ENCODE results near the gene CDC6. TPM values are rescaled to one million over a fixed set of nuclear protein-coding genes. Genes with fewer than 3 reads are reported as not detected.
A peak's percentile ranks its signal among the peaks of the same experiment; 100 is the strongest.

Gene CDC6
- total RNA-seq, 6 experiments from 2014 or later = 16.9 to 36.0 (median 31.5) TPM

DNA sequence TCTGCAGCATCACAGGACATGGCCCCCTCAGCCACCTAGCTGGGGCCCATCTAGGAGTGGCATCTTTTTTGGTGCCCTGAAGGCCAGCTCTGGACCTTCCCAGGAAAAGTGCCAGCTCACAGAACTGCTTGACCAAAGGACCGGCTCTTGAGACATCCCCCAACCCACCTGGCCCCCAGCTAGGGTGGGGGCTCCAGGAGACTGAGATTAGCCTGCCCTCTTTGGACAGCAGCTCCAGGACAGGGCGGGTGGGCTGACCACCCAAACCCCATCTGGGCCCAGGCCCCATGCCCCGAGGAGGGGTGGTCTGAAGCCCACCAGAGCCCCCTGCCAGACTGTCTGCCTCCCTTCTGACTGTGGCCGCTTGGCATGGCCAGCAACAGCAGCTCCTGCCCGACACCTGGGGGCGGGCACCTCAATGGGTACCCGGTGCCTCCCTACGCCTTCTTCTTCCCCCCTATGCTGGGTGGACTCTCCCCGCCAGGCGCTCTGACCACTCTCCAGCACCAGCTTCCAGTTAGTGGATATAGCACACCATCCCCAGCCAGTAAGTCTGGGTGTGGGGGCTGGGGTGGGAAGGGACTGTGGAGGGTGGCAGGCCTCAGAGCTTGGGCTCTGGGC lies 43.3 kb downstream of the CDC6 start:
- peak overlapping the region; percentile 54 for H3K27ac Mint-ChIP-seq
- DNase-seq = no peak
- TF ChIP-seq CTCF (IDR thresholded peaks at IDR 0.05) = no peak
- peaks cover 76% of the 10 kb centered on the region for H3K4me1 Mint-ChIP-seq (ENCODE audit: low read depth)
- no peaks in the 10 kb centered on the region for H3K9me3 Mint-ChIP-seq
- H3K27me3 Mint-ChIP-seq (ENCODE audit: insufficient read depth) = peaks cover 1% of the 10 kb centered on the region
- no peak overlapping the region for H3K4me3 Mint-ChIP-seq
- H3K36me3 Mint-ChIP-seq (ENCODE audit: low read depth) = peaks cover 6% of the 10 kb centered on the region; the same call in 1 of the 2 replicates

DNA sequence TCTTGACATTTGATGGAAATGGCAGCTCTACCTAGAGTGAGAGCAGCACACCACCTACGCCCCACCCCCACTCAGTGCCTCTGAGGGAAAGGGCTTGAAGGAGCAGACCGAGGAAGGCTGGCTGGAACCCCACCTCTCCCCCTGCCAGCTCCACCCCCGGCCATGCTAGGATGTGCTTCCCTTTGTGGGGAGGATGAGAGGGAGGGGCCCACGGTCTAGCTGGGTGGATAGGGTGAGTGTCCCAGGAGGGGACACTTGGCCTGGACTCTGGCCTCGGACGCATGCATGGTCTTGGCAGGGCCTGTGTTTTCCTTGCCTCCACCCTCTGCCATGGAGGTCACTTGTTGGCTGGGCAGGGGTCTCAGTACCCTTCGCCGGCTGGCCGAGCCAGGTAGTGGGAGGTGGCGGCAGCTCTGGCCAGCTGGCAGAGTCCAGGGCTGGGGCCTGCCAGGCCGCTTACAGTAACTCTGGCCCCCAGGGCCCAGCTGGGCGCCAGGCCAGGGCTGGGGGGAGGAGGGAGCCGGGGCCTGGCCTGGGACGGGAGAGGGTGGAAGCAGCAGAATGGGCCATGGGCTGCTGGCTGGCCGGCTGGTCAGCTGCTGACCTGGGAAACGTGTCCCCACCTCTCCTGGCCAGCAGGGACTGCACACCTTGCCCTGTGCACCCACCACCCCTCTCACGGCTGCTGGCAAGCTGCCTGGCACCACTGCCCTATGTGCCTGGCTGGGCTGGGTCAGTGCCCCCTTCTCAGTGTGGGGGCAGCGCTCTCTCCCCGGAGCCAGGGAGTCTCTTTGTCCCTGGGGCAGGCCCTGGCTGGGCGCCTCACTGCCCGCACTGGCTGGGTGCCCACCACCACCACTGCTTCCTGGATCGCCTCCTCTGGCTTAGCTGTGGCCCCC lies 44.3 kb downstream of the CDC6 start:
- Mint-ChIP-seq H3K9me3 (no peaks in the 10 kb centered on the region), H3K4me3 (peak overlapping the region; percentile 28; the same call in 1 of the 2 replicates), H3K27me3 (ENCODE audit: insufficient read depth) (peaks cover 1% of the 10 kb centered on the region), H3K36me3 (ENCODE audit: low read depth) (peaks cover 6% of the 10 kb centered on the region; the same call in 1 of the 2 replicates), H3K27ac (peak overlapping the region; percentile 73), H3K4me1 (ENCODE audit: low read depth) (peaks cover 68% of the 10 kb centered on the region)
- TF ChIP-seq CTCF (IDR thresholded peaks at IDR 0.05) = no peak
- no peak for DNase-seq

- peak overlapping the region; percentile 88 for H3K27ac Mint-ChIP-seq
- peaks cover 62% of the 10 kb centered on the region for H3K4me1 Mint-ChIP-seq (ENCODE audit: low read depth)
- no peak overlapping the region for H3K4me3 Mint-ChIP-seq
- H3K36me3 Mint-ChIP-seq (ENCODE audit: low read depth) = peaks cover 6% of the 10 kb centered on the region; the same call in 1 of the 2 replicates
- H3K27me3 Mint-ChIP-seq (ENCODE audit: insufficient read depth) = peaks cover under 1% of the 10 kb centered on the region
- no peaks in the 10 kb centered on the region for H3K9me3 Mint-ChIP-seq
- no peak for TF ChIP-seq CTCF (IDR thresholded peaks at IDR 0.05)
- no peak for DNase-seq
Measured at GRCh38 chr17:40333781-40334448, 46.2 kb downstream of the CDC6 start.

DNA sequence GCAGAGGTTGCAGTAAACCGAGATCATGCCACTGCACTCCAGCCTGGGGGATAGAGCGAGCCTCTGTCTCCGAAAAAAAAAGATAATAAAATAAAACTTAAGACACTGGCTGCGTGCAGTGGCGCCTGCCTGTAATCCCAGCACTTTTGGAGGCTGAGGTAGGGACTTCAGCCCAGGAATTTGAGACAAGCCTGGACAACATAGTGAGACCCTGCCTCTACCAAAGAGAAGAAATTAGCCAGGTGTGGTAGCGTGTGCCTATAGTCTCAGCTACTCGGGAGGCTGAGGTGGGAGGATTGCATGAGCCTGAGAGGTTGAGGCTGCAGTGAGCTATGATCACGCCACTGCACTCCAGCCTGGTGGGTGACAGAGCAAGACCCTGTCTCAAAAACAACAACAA lies 47.9 kb downstream of the CDC6 start:
- H3K27me3 Mint-ChIP-seq (ENCODE audit: insufficient read depth) = peaks cover 1% of the 10 kb centered on the region
- no peak for TF ChIP-seq CTCF (IDR thresholded peaks at IDR 0.05)
- no peaks in the 10 kb centered on the region for H3K9me3 Mint-ChIP-seq
- peaks cover 65% of the 10 kb centered on the region for H3K4me1 Mint-ChIP-seq (ENCODE audit: low read depth)
- H3K27ac Mint-ChIP-seq = peak overlapping the region; percentile 88
- no peak overlapping the region for H3K4me3 Mint-ChIP-seq
- peaks cover 6% of the 10 kb centered on the region; the same call in 1 of the 2 replicates for H3K36me3 Mint-ChIP-seq (ENCODE audit: low read depth)
- DNase-seq = no peak

DNA sequence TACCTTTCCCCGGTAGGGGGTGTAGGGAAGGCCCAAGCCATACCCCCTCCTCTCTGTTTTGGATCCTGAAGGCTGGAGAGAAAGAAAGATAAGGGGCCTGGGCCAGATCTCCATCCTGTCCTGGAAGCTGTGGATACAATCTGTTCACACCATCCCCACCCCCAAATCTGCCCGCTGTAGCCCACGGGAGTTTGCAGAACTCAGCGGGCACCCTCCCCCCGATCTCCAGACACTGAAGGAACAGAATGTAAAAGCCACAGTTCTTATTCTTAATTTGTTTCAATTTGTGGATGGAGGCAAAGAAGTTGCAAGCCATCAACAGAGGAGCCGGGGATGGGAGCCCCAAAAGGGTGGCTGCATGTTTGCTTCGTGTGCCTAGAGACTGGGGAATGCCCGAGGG lies 49.7 kb downstream of the CDC6 start:
- TF ChIP-seq CTCF (IDR thresholded peaks at IDR 0.05) = no peak
- Mint-ChIP-seq H3K9me3 (no peaks in the 10 kb centered on the region), H3K36me3 (ENCODE audit: low read depth) (no peaks in the 10 kb centered on the region), H3K27ac (no peak overlapping the region), H3K4me1 (ENCODE audit: low read depth) (peaks cover 54% of the 10 kb centered on the region), H3K27me3 (ENCODE audit: insufficient read depth) (peaks cover 3% of the 10 kb centered on the region), H3K4me3 (no peak overlapping the region)
- no peak for DNase-seq
